ELF-1 (cell line): Measurements from ENCODE around the gene OR8B3.

Source experiments
- DNase-seq: peaks from one replicate; pipeline ENCODE4 v3.0.0-alpha.2; 2016; ENCODE audit warnings: low read depth, low spot score

OR8B3 gene

GRCh38 chr11:124359566-124359965 lies 39.3 kb downstream of the OR8B3 start:
- no peak for DNase-seq

- no peak for DNase-seq
Measured at GRCh38 chr11:124346311-124346955, 52.4 kb downstream of the OR8B3 start.
